Heart left ventricle (tissue), 16 donors: ENCODE data around the gene CCDC27. TPM values are rescaled to one million over a fixed set of nuclear protein-coding genes. Genes with fewer than 3 reads are reported as not detected.

Experiments used
- ATAC-seq, 4 donors: fragments of 200-7000 bp; cut with Tn5 transposase; one replicate each; pipeline ENCODE4 v1.9.1; 2020 to 2022; ENCODE audit warnings: moderate library complexity in 4 of 4, mild to moderate bottlenecking in 3 of 4, moderate number of reproducible peaks in 1 of 4
- DNase-seq, 5 donors: peaks; one replicate each; pipeline ENCODE4 v3.0.0-alpha.2; 2020
- H3K27ac ChIP-seq, 12 donors: fragments of 200-600 bp; sonication (generic) in 4 of 12; one replicate each; pipeline versions ENCODE4 v1.5.0 to v1.8.0; 2016 to 2022; ENCODE audit warnings: mild to moderate bottlenecking in 2 of 12
- H3K27me3 ChIP-seq, 9 donors: fragments of 200-600 bp; sonication (generic) in 2 of 9; one replicate each; pipeline versions ENCODE4 v1.5.1 to v1.8.0; 2016 to 2022; ENCODE audit warnings: mild to moderate bottlenecking in 3 of 9
- H3K36me3 ChIP-seq, 9 donors: fragments of 200-600 bp; sonication (generic) in 2 of 9; one replicate each; pipeline versions ENCODE4 v1.5.0 to v1.8.0; 2018 to 2022; ENCODE audit warnings: mild to moderate bottlenecking in 2 of 9
- H3K4me1 ChIP-seq, 12 donors: fragments of 200-600 bp; sonication (generic) in 4 of 12; one replicate each; pipeline versions ENCODE4 v1.5.0 to v1.8.0; 2016 to 2022; ENCODE audit warnings: mild to moderate bottlenecking in 3 of 12
- H3K4me3 ChIP-seq, 12 donors: fragments of 200-600 bp; sonication (generic) in 4 of 12; one replicate each; pipeline versions ENCODE4 v1.5.0 to v1.8.0; 2017 to 2022; ENCODE audit warnings: mild to moderate bottlenecking in 9 of 12, moderate library complexity in 4 of 12
- H3K9me3 ChIP-seq, 12 donors: fragments of 200-600 bp; sonication (generic) in 4 of 12; one replicate each; pipeline versions ENCODE4 v1.5.0 to v1.8.0; 2016 to 2022; ENCODE audit warnings: mild to moderate bottlenecking in 1 of 12
- CTCF ChIP-seq, 12 donors: fragments of 200-600 bp; sonication (generic) in 4 of 12; IDR thresholded peaks; one replicate each; pipeline versions ENCODE4 v1.5.0 to v1.8.0; 2018 to 2022; ENCODE audit warnings: antibody characterized with exemption in 12 of 12, mild to moderate bottlenecking in 5 of 12
- POLR2A ChIP-seq, 2 donors: fragments of 450-650 bp; IDR thresholded peaks; one replicate each; pipeline ENCODE4 v1.6.1; 2017; ENCODE audit warnings: antibody characterized with exemption in 2 of 2, mild to moderate bottlenecking in 2 of 2, moderate library complexity in 2 of 2
- WGBS, 4 donors: extraction: QIAGEN DNeasy Blood & Tissue Kit in 2 of 4; methylation state at CpG; one replicate each; pipeline versions ENCODE4 v1.1.5 to v1.1.7; 2013 to 2018; 5-methylcytosine and 5-hydroxymethylcytosine counted together
- intact Hi-C, 10 donors: fragments of 100-400 bp; cut with DNase I; formaldehyde crosslinking; loops; one replicate each; pipeline versions ENCODE4 v1.11.1 to v1.14.2; 2022
- polyA plus RNA-seq, 2 donors: library from polyadenylated mRNA; stranded (reverse); fragments of 200-250 nt; gene quantifications; one replicate each; pipeline ENCODE4 v1.2.3, GENCODE V29; 2013
- total RNA-seq, 9 donors: library from RNA; depleted of rRNA in 2 of 9; stranded (reverse); fragments of >200 nt in 2 of 9; fragmentation: NEBNext Ultra II Directional in 3 of 9; extraction: Animal tissue kit (Norgen Biotek cat#: 25700) in 3 of 9; gene quantifications; one replicate each; pipeline versions ENCODE4 v1.1.0 to v1.2.4, GENCODE V29; 2016 to 2023
- donor health status: ischemic (EF 13 %, LVEDD 7.1; RV severe dilation, severe dysfunction).
- donor health status: healthy with polysubstance abuse.
- donor health status: DM: no; HTN: yes; CAD: no.
- donor health status: DM: no; HTN: no; CAD: no.
- donor health status: ischemic (EF 25% LVEDD 6.9; RV normal size, moderate dysfunction).
- donor health status: ischemic (EF 25% LVEDD 5.7; RV mildly dilated, moderate dysfunction).
- donor health status: healthy.
- donor health status: DM: yes; HTN: yes; CAD: no.
- donor health status: ischemic (EF 35%, LVEDD 5.7; RV mildly dilated, moderate dysfunction).
- donor health status: nonischemic (EF 11% LVEDD 7.7; RV severe dilation, severe dysfunction).
- donor health status: DM: yes; HTN: yes; CAD: no.
- donor health status: PGD.
- donor health status: ischemic (EF 29% LVEDD 5.4; RV normal size, mild dysfunction).
- donor health status: nonischemic (EF 23%, LVEDD 6.1; RV moderate dilation, normal function).

Gene CCDC27
- total and polyA plus RNA-seq, 11 donors: not detected

- H3K9me3 ChIP-seq: no peaks in the 10 kb centered on the region
- peaks cover 0 to 7% (median 0%) of the 10 kb centered on the region in 9 donors for H3K36me3 ChIP-seq
- peaks cover 0 to 56% (median 30%) of the 10 kb centered on the region in 12 donors for H3K4me1 ChIP-seq
- peak in 1 of 5 donors; percentile 49 for DNase-seq
- H3K4me3 ChIP-seq: peak within 1 kb of the TSS; percentile 45 to 75 (median 64)
- H3K27ac ChIP-seq: peak within 1 kb of the TSS in 11 of 12 donors; percentile 17 to 90 (median 66)
- peaks cover 0 to 6% (median 0%) of the 10 kb centered on the region in 9 donors for H3K27me3 ChIP-seq
- WGBS, 4 donors: 14 to 26% (median 18%) methylated on average over 30 to 55 of the region's 55 CpGs
- ATAC-seq: no peak
- intact Hi-C loops: no loop called here
- peak in 1 of 2 donors; percentile 9 for TF ChIP-seq POLR2A (IDR thresholded peaks at IDR 0.05)
- no peak for TF ChIP-seq CTCF (IDR thresholded peaks at IDR 0.05)
These were observed 20.7 kb downstream of the CCDC27 start, which contains the start of gene SMIM1 for GRCh38 chr1:3772715-3773571. Gene SMIM1 (plus strand): TSS chr1:3772749. CDS start chr1:3775374, 2,625 bp downstream.

- no peak for ATAC-seq
- no peak for DNase-seq
- H3K27me3 ChIP-seq: peaks cover 0 to 6% (median 0%) of the 10 kb centered on the region in 9 donors
- peaks cover 0 to 8% (median 0%) of the 10 kb centered on the region in 9 donors for H3K36me3 ChIP-seq
- 74 to 83% (median 78%) methylated on average over 5 to 16 of the region's 16 CpGs for WGBS, 4 donors
- peaks cover 0 to 58% (median 31%) of the 10 kb centered on the region in 12 donors for H3K4me1 ChIP-seq
- intact Hi-C loops: no loop called here
- peak overlapping the region in 1 of 12 donors; percentile 65 for H3K4me3 ChIP-seq
- TF ChIP-seq CTCF (IDR thresholded peaks at IDR 0.05) (no peak), POLR2A (IDR thresholded peaks at IDR 0.05) (no peak)
- H3K9me3 ChIP-seq: no peaks in the 10 kb centered on the region
- peak overlapping the region in 5 of 12 donors; percentile 60 to 90 (median 76) for H3K27ac ChIP-seq
These were observed 21.5 kb downstream of the CCDC27 start for GRCh38 chr1:3773572-3774275.

- intact Hi-C loops: no loop called here
- TF ChIP-seq CTCF (IDR thresholded peaks at IDR 0.05) (no peak), POLR2A (IDR thresholded peaks at IDR 0.05) (no peak)
- no peak for ATAC-seq
- Histone ChIP-seq H3K36me3 (peaks cover 0 to 13% (median 6%) of the 10 kb centered on the region in 9 donors), H3K27me3 (peaks cover 0 to 6% (median 0%) of the 10 kb centered on the region in 9 donors), H3K4me3 (no peak overlapping the region), H3K9me3 (no peaks in the 10 kb centered on the region), H3K27ac (peak overlapping the region in 3 of 12 donors; percentile 18 to 90 (median 76)), H3K4me1 (peaks cover 0 to 60% (median 31%) of the 10 kb centered on the region in 12 donors)
- 61 to 76% (median 67%) methylated on average over 8 to 19 of the region's 19 CpGs for WGBS, 4 donors
- DNase-seq: no peak
These were observed 22.2 kb downstream of the CCDC27 start for GRCh38 chr1:3774276-3774945.
